Neuronal stem cell (in vitro differentiated cells): ENCODE results near the gene TCP1.

Experiments used
- DNase-seq: peaks from one replicate; pipeline ENCODE4 v3.0.0-alpha.2; 2013; ENCODE audit warnings: low spot score
- H2AFZ ChIP-seq: one replicate; pipeline ENCODE4 v1.6.1; 2013; ENCODE audit warnings: mild to moderate bottlenecking, low read length, inconsistent platforms
- H2AK5ac ChIP-seq: 2 replicates; pipeline ENCODE4 v1.6.1; 2013; ENCODE audit warnings: low read depth, mild to moderate bottlenecking, inconsistent platforms, low read length, moderate library complexity, mixed read lengths
- H2BK120ac ChIP-seq: 2 replicates; pipeline ENCODE4 v1.6.1; 2013; ENCODE audit warnings: low read depth, mild to moderate bottlenecking, inconsistent platforms, low read length, moderate library complexity, mixed read lengths
- H2BK12ac ChIP-seq: one replicate; pipeline ENCODE4 v1.6.1; 2013; ENCODE audit warnings: low read length, inconsistent platforms
- H2BK15ac ChIP-seq: 2 replicates; pipeline ENCODE4 v1.6.1; 2013; ENCODE audit warnings: mild to moderate bottlenecking, low read length, inconsistent platforms, mixed read lengths
- H2BK5ac ChIP-seq: one replicate; pipeline ENCODE4 v1.6.1; 2013; ENCODE audit warnings: inconsistent platforms, mild to moderate bottlenecking, low read length, moderate library complexity
- H3K14ac ChIP-seq: one replicate; pipeline ENCODE4 v1.6.1; 2013; ENCODE audit warnings: low read length, inconsistent platforms
- H3K18ac ChIP-seq: 2 replicates; pipeline ENCODE4 v1.6.1; 2013; ENCODE audit warnings: low read length, inconsistent platforms
- H3K23ac ChIP-seq: 2 replicates; pipeline ENCODE4 v1.6.1; 2013; ENCODE audit warnings: low read depth, mild to moderate bottlenecking, mixed read lengths, low read length, inconsistent platforms; ENCODE audit not compliant: poor library complexity
- H3K27ac ChIP-seq: replicated peaks from 3 replicates; pipeline ENCODE4 v1.5.1; 2013; ENCODE audit warnings: low read length, inconsistent platforms
- H3K27me3 ChIP-seq, 3 experiments: 2 replicates each; pipeline ENCODE4 v1.6.1; 2013; ENCODE audit warnings: low read length in 3 of 3, mild to moderate bottlenecking in 2 of 3, inconsistent platforms in 1 of 3, low read depth in 1 of 3, mixed read lengths in 1 of 3, moderate library complexity in 1 of 3; ENCODE audit not compliant: control insufficient read depth in 3 of 3, insufficient read depth in 3 of 3
- H3K36me3 ChIP-seq, 2 donors: replicated peaks in 1 of 2; 2 replicates each; pipeline ENCODE4 v1.6.1; 2013; ENCODE audit warnings: low read length in 2 of 2; ENCODE audit not compliant: control insufficient read depth in 2 of 2, insufficient read depth in 2 of 2
- H3K4ac ChIP-seq: 2 replicates; pipeline ENCODE4 v1.6.1; 2013; ENCODE audit warnings: inconsistent platforms, mild to moderate bottlenecking, low read length, moderate library complexity
- H3K4me1 ChIP-seq, 2 donors: 1 replicate in 1 of 2; 2 replicates in 1 of 2; pipeline ENCODE4 v1.6.1; 2013; ENCODE audit warnings: low read length in 2 of 2, low read depth in 1 of 2; ENCODE audit not compliant: control insufficient read depth in 2 of 2, insufficient read depth in 1 of 2
- H3K4me2 ChIP-seq: one replicate; pipeline ENCODE4 v1.6.1; 2013; ENCODE audit warnings: mild to moderate bottlenecking, low read length, inconsistent platforms; ENCODE audit not compliant: insufficient read depth, poor library complexity, severe bottlenecking
- H3K4me3 ChIP-seq, 2 donors: 2 replicates each; pipeline ENCODE4 v1.5.1; 2013; ENCODE audit warnings: low read length in 2 of 2, mild to moderate bottlenecking in 2 of 2, inconsistent platforms in 1 of 2, moderate library complexity in 1 of 2
- H3K79me1 ChIP-seq: one replicate; pipeline ENCODE4 v1.6.1; 2013; ENCODE audit warnings: low read depth, mild to moderate bottlenecking, inconsistent platforms, low read length, moderate library complexity
- H3K9ac ChIP-seq: one replicate; pipeline ENCODE4 v1.6.1; 2013; ENCODE audit warnings: mild to moderate bottlenecking, low read depth, low read length, inconsistent platforms; ENCODE audit not compliant: poor library complexity
- H3K9me3 ChIP-seq, 2 donors: replicated peaks in 1 of 2; 2 replicates each; pipeline versions ENCODE3 to v1.6.1; 2013; ENCODE audit warnings: low read length in 2 of 2, mild to moderate bottlenecking in 2 of 2, inconsistent platforms in 1 of 2, low read depth in 1 of 2, mixed read lengths in 1 of 2, moderate library complexity in 1 of 2; ENCODE audit not compliant: control insufficient read depth in 2 of 2, insufficient read depth in 1 of 2
- H4K8ac ChIP-seq: one replicate; pipeline ENCODE4 v1.6.1; 2013; ENCODE audit warnings: low read depth, mild to moderate bottlenecking, inconsistent platforms, low read length, moderate library complexity
- H4K91ac ChIP-seq: one replicate; pipeline ENCODE4 v1.6.1; 2013; ENCODE audit warnings: low read length, low read depth, mild to moderate bottlenecking, inconsistent platforms; ENCODE audit not compliant: poor library complexity
- WGBS, 2 donors: extraction: QIAGEN DNeasy Blood & Tissue Kit; methylation state at CpG; one replicate each; pipeline ENCODE4 v1.1.7; 2013; ENCODE audit warnings: missing lambda C conversion rate in 2 of 2, mixed read lengths in 1 of 2; ENCODE audit not compliant: insufficient read length in 2 of 2, insufficient replicate concordance in 1 of 2; ENCODE audit errors: extremely low coverage in 2 of 2; 5-methylcytosine and 5-hydroxymethylcytosine counted together

Gene TCP1

DNA sequence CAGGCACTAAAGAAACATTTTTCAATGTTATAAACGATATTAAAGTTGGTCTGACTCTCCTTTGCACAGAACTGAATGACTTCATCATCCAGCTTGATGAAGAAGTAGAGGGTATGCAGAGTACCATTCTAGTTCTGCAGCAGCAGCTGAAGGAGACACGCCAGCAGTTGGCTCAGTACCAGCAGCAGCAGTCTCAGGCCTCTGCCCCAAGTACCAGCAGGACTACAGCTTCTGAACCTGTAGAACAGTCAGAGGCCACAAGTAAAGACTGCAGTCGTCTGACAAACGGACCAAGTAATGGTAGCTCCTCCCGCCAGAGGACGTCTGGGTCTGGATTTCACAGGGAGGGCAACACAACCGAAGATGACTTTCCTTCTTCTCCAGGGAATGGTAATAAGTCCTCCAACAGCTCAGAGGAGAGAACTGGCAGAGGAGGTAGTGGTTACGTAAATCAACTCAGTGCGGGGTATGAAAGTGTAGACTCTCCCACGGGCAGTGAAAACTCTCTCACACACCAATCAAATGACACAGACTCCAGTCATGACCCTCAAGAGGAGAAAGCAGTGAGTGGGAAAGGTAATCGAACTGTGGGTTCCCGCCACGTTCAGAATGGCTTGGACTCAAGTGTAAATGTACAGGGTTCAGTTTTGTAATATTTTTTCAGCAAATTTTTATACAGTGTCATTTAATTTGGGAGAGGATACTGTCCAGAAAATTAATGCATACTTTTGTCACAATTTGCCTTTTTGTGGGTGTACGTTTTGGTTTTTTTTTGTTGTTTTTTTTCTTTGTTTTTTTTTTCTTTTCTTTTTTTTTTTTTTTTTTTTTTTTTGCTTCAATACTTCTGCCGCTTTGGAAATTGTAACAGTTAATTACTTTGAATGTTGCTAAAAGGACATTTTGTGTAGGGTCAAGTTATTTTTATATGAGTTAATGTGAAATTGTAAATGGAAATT lies 34.2 kb downstream of the TCP1 start:
- no peak overlapping the region for H3K14ac ChIP-seq
- H3K9ac ChIP-seq: no peak overlapping the region
- H3K36me3 ChIP-seq: peaks cover 28 to 96% of the 10 kb centered on the region in 2 donors
- no peak overlapping the region for H2BK12ac ChIP-seq
- H3K4me1 ChIP-seq: peaks cover 0 to 4% of the 10 kb centered on the region in 2 donors
- H2BK5ac ChIP-seq: no peak overlapping the region
- H3K27me3 ChIP-seq: no peaks in the 10 kb centered on the region
- H3K4me2 ChIP-seq: no peak overlapping the region
- no peak overlapping the region for H4K91ac ChIP-seq
- H2BK15ac ChIP-seq: no peak overlapping the region
- H3K9me3 ChIP-seq: no peaks in the 10 kb centered on the region
- H3K23ac ChIP-seq: no peak overlapping the region
- H4K8ac ChIP-seq: no peak overlapping the region
- H3K18ac ChIP-seq: no peak overlapping the region
- DNase-seq: no peak
- H3K4ac ChIP-seq: no peak overlapping the region
- no peaks in the 10 kb centered on the region for H3K79me1 ChIP-seq
- no CpG with 5 or more reads among the region's 15 CpGs for WGBS, 2 donors
- H2BK120ac ChIP-seq: no peak overlapping the region
- H2AFZ ChIP-seq: no peak overlapping the region
- no peak overlapping the region for H3K27ac ChIP-seq
- H3K4me3 ChIP-seq: no peak overlapping the region
- H2AK5ac ChIP-seq: no peak overlapping the region

DNA sequence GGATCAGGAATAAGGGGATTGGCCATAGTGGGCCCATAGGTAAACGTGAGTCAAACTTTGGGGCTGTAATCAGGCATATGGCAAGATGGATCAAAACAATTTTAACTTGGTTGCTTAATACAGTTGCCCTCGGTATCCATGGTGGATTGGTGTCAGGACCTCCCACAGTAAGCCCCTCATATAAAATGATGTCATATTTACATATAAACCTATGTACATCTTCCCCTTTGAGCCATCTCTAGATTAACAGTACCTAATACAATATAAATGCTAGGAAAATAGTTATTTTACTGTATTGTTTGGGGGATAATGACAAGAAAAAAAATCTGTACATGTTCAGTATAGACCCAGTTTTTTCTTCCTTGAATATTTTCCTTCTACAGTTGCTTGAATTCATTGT lies 35.0 kb downstream of the TCP1 start:
- no peak overlapping the region for H2BK15ac ChIP-seq
- no peak overlapping the region for H3K23ac ChIP-seq
- H3K27me3 ChIP-seq: no peaks in the 10 kb centered on the region
- no peak overlapping the region for H4K8ac ChIP-seq
- no peak overlapping the region for H2BK120ac ChIP-seq
- no peak overlapping the region for H2BK5ac ChIP-seq
- H3K18ac ChIP-seq: no peak overlapping the region
- no peak overlapping the region for H3K14ac ChIP-seq
- no peak overlapping the region for H3K4ac ChIP-seq
- H3K9ac ChIP-seq: no peak overlapping the region
- peaks cover 30 to 96% of the 10 kb centered on the region in 2 donors for H3K36me3 ChIP-seq
- H2BK12ac ChIP-seq: no peak overlapping the region
- H2AFZ ChIP-seq: no peak overlapping the region
- no peaks in the 10 kb centered on the region for H3K79me1 ChIP-seq
- no peak overlapping the region for H3K4me2 ChIP-seq
- DNase-seq: no peak
- no peaks in the 10 kb centered on the region for H3K9me3 ChIP-seq
- H3K27ac ChIP-seq: no peak overlapping the region
- no peaks in the 10 kb centered on the region for H3K4me1 ChIP-seq
- WGBS, 2 donors: no CpG with 5 or more reads among the region's 2 CpGs
- no peak overlapping the region for H2AK5ac ChIP-seq
- no peak overlapping the region for H4K91ac ChIP-seq
- no peak overlapping the region for H3K4me3 ChIP-seq

DNA sequence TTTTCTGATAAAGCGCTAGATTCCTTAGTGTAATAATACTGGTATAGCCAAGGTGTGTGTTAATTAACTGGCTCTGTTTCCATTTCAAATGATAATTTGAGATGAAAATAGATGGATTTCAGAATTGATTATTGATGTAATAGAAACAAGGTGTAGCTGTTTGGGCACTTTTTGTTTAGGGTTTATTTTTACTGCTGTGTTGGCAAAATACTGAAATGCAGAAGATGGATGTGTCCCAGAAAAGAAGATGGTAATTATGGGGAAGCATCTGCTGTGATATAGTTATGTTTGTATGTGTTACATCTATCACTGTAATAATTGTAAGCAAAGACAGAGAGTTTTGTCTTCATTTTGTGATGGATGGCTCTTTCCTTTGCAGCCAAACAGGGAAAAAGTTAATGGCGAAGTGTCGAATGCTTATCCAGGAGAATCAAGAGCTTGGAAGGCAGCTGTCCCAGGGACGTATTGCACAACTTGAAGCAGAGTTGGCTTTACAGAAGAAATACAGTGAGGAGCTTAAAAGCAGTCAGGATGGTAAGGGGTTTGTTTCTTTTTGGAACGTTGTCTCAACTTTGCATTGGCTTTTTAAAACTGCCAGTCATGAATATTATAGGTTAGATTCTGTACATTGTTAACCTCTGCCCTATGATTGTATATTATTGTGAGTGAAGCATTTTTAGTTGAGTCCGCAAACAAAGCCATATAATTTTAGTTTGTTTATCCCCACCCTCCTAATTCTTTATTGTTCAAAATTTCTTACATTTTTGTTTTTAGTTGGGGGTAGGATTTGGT lies 36.1 kb downstream of the TCP1 start:
- no peak overlapping the region for H3K23ac ChIP-seq
- no peaks in the 10 kb centered on the region for H3K4me1 ChIP-seq
- no peak overlapping the region for H2AK5ac ChIP-seq
- H3K9ac ChIP-seq: no peak overlapping the region
- H3K4ac ChIP-seq: no peak overlapping the region
- no peak overlapping the region for H2BK12ac ChIP-seq
- H2BK5ac ChIP-seq: no peak overlapping the region
- H4K8ac ChIP-seq: no peak overlapping the region
- no peak overlapping the region for H4K91ac ChIP-seq
- H2BK120ac ChIP-seq: no peak overlapping the region
- no peak overlapping the region for H3K27ac ChIP-seq
- H3K4me2 ChIP-seq: no peak overlapping the region
- no CpG with 5 or more reads among the region's 6 CpGs for WGBS, 2 donors
- peaks cover 28 to 100% of the 10 kb centered on the region in 2 donors for H3K36me3 ChIP-seq
- H3K4me3 ChIP-seq: no peak overlapping the region
- no peak for DNase-seq
- H3K18ac ChIP-seq: no peak overlapping the region
- H2BK15ac ChIP-seq: no peak overlapping the region
- H3K14ac ChIP-seq: no peak overlapping the region
- H3K27me3 ChIP-seq: no peaks in the 10 kb centered on the region
- H3K9me3 ChIP-seq: no peaks in the 10 kb centered on the region
- H2AFZ ChIP-seq: no peak overlapping the region
- H3K79me1 ChIP-seq: no peaks in the 10 kb centered on the region

DNA sequence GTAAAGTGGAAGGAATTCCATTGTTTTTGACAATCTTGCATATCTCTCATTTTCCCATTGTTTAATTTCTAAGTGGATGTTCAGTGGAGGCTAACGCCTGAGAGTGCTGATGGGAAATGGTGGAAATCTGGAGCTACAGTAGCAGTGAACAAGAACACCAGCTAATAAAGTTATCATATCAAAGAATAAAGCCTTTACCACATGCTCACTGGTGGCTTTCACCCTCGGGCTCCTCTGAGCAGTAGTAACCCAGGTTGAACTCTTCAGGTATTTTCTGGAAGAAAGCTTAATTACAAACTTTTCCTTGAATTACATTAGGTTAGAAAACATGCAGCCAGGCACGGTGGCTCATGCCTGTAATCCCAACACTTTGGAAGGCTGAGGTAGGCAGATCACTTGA lies 38.0 kb downstream of the TCP1 start:
- H3K23ac ChIP-seq: no peak overlapping the region
- no peak overlapping the region for H2BK15ac ChIP-seq
- H3K4me3 ChIP-seq: no peak overlapping the region
- no peak overlapping the region for H4K8ac ChIP-seq
- H3K18ac ChIP-seq: no peak overlapping the region
- no peak for DNase-seq
- no peaks in the 10 kb centered on the region for H3K9me3 ChIP-seq
- no peak overlapping the region for H2BK120ac ChIP-seq
- no CpG with 5 or more reads among the region's 3 CpGs for WGBS, 2 donors
- no peak overlapping the region for H3K9ac ChIP-seq
- H3K79me1 ChIP-seq: no peaks in the 10 kb centered on the region
- no peak overlapping the region for H2BK5ac ChIP-seq
- H2AFZ ChIP-seq: no peak overlapping the region
- no peak overlapping the region for H3K4ac ChIP-seq
- H3K36me3 ChIP-seq: peaks cover 30 to 100% of the 10 kb centered on the region in 2 donors
- H3K27ac ChIP-seq: no peak overlapping the region
- H4K91ac ChIP-seq: no peak overlapping the region
- no peak overlapping the region for H3K14ac ChIP-seq
- no peak overlapping the region for H2BK12ac ChIP-seq
- no peak overlapping the region for H2AK5ac ChIP-seq
- H3K4me1 ChIP-seq: no peaks in the 10 kb centered on the region
- H3K4me2 ChIP-seq: no peak overlapping the region
- no peaks in the 10 kb centered on the region for H3K27me3 ChIP-seq
